Left kidney (tissue), 2 donors: ENCODE results near the gene MLH1. TPM values are rescaled to one million over a fixed set of nuclear protein-coding genes. Genes with fewer than 3 reads are reported as not detected.
"Not testable (repeated sequence)": the region's sequence is repeated elsewhere in the genome, so short reads cannot be mapped to it uniquely, and the experiment has no call there.

ENCODE experiments used
- DNase-seq: peaks from one replicate; pipeline ENCODE4 v3.0.0-alpha.2; 2013
- polyA plus RNA-seq: library from polyadenylated mRNA; unstranded; fragments of 120-200 nt; gene quantifications from one replicate; pipeline ENCODE4 v1.2.1, GENCODE V29; 2013; ENCODE audit not compliant: insufficient read length

MLH1 gene
- polyA plus RNA-seq, 1 donor: 60.4 TPM

DNA sequence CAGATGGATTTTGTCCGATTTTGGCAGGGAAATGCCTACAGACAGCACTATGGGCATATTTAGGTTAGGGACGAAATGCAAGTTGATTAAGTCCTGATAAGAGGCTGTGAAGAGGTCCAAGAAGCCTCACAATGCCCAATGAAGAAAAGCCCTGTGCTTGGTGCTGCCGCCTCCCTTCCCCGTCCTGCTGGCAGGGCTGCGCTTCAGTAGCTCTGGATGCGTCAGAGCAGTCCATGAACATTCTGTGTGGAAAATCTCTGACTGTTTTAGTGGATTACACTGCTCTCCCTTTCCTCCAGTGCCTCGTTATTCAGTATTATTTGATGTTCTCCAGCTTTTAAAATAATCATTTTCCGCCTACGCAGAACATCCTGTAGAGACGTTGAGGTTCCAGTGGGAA is 39.6 kb downstream of the MLH1 start:
- no peak for DNase-seq

- DNase-seq: no peak
Observed at GRCh38 chr3:37037352-37037751, 44.0 kb downstream of the MLH1 start.

GRCh38 chr3:37039161-37039846 is 46.0 kb downstream of the MLH1 start:
- no peak for DNase-seq

GRCh38 chr3:37040231-37040630 is 46.9 kb downstream of the MLH1 start:
- DNase-seq: no peak

- no peak for DNase-seq
Observed at GRCh38 chr3:37041546-37042195, 48.4 kb downstream of the MLH1 start.

- DNase-seq: not testable (repeated sequence)
Observed at GRCh38 chr3:37042712-37043111, 49.4 kb downstream of the MLH1 start.

DNA sequence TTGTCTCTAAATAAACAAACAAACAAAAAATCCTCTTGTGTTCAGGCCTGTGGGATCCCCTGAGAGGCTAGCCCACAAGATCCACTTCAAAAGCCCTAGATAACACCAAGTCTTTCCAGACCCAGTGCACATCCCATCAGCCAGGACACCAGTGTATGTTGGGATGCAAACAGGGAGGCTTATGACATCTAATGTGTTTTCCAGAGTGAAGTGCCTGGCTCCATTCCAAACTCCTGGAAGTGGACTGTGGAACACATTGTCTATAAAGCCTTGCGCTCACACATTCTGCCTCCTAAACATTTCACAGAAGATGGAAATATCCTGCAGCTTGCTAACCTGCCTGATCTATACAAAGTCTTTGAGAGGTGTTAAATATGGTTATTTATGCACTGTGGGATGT is 57.0 kb downstream of the MLH1 start:
- no peak for DNase-seq

- no peak for DNase-seq
Observed at GRCh38 chr3:37052860-37053259, 59.5 kb downstream of the MLH1 start.

GRCh38 chr3:37053337-37053736 is 60.0 kb downstream of the MLH1 start:
- no peak for DNase-seq

GRCh38 chr3:37053753-37054152 is 60.4 kb downstream of the MLH1 start:
- no peak for DNase-seq

GRCh38 chr3:37054370-37054769 is 61.1 kb downstream of the MLH1 start:
- no peak for DNase-seq

DNA sequence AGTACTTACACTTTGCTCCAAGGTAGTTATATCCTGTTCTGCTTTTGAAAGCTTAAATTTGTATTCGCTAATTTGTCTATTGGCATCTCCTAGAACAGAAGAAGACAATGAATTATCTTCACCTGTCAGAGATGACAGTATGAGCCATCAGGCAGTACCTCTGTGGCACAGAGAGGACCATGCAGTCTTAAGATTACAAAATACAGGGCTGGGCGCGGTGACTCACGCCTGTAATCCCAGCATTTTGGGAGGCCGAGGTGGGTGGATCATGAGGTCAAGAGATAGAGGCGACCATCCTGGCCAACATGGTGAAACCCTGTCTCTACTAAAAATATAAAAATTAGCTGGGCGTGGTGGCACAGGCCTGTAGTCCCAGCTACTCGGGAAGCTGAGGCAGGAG is 61.8 kb downstream of the MLH1 start:
- DNase-seq: not testable (repeated sequence)

DNA sequence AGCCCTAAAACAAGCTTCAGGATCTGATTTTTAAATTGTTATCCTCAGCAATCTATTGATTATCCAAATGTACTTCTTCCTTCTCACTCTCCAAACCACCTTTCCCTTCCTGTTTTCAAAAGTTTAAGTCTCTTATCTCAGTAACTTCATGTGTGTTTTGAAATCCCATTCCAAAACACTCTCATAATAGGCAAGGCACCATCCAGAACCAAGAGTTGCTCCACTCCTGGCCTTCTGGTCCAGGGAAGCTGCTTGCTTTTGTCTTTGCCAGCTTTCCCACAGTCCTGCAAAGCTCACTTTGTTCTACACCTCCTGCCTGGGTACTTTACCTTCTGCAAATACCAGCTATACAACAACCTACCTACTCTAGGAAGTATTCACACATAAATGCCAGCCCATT is 63.5 kb downstream of the MLH1 start:
- no peak for DNase-seq

GRCh38 chr3:37058117-37058516 is 64.8 kb downstream of the MLH1 start:
- DNase-seq: no peak

DNA sequence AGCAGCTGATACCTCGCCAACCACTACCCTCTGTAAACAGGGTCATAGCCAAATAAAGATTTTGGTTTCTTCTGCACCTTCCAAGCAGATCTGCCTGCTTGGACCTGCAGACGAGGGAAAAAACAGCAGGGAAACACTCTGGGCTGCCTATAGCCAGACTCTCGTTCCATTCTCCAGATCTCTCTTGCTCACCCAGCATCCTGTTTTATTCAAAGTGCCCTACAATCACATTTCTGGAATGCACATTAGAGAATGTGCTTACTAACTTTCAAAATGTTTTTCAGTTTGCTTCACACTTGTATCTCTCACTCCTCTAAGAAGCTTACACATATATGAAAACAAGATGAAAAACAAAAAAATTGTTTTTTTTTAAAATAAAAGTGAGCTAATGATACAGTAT is 71.4 kb downstream of the MLH1 start:
- DNase-seq: no peak

GRCh38 chr3:37067577-37067976 is 74.3 kb downstream of the MLH1 start:
- no peak for DNase-seq

DNA sequence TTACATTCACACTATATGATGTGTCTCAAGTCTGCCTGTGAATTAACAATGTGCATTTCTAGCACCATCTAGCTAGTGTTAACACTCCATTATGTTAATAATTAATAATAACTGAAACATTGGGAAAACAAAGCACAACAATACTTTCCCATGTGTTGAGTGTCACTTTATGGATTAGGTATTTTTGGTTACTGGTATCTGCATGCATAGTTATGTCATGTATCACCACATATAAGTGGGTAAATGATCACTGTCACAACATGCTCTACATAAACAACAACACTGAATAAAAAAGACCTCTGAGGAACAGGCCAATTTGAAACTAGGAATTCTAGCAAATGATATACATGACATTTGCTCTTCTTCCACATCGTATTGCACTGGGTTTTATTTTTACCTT is 74.7 kb downstream of the MLH1 start:
- no peak for DNase-seq

- no peak for DNase-seq
Observed at GRCh38 chr3:37071921-37072320, 78.6 kb downstream of the MLH1 start.

GRCh38 chr3:37072892-37073291 is 79.6 kb downstream of the MLH1 start:
- DNase-seq: no peak

DNA sequence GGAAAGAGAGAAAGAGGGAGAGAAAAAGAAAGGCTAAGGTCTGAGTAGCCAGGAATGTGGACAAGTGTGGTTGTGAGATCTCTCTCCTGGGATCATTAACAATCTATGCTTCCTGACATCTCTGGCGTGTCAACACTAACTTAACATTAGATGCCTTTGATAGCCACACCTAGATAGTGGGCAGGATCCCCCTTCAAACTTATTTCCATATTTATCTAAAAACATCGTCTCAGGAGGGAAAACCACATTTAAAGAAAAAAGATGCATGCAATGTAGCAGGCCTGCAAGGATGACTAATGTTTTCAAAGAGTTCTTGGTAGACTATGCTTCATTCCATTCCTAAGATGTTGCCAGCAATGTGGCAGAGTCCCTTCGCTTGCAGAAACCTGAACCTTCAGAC is 80.9 kb downstream of the MLH1 start:
- DNase-seq: no peak

GRCh38 chr3:37075955-37076354 is 82.6 kb downstream of the MLH1 start:
- no peak for DNase-seq

- DNase-seq: no peak
Observed at GRCh38 chr3:37082317-37082716, 89.0 kb downstream of the MLH1 start.

GRCh38 chr3:37086918-37087317 is 93.6 kb downstream of the MLH1 start:
- no peak for DNase-seq

DNA sequence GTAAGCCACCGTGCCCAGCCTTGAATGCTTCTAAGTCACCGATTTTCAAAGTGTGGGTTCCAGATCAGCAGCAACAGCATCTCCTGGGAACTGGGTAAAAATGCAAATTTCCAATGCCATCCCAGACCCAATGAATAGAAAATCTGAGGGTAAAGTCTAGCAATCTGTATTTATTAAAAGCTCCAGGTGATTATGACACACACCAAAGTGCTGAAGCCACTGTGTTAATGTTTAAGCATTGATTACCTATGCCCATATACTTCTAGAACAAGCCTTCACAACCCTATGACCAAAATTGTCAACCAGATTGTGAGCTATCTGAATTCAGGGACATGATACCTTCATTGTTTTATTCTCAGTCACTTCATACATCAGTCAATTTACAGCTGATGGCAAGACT is 94.6 kb downstream of the MLH1 start:
- DNase-seq: no peak
